ENCODE results near the gene FANCL.
A peak's percentile ranks its signal among the peaks of the same experiment; 100 is the strongest.
"Not testable (repeated sequence)": the region's sequence is repeated elsewhere in the genome, so short reads cannot be mapped to it uniquely, and the experiment has no call there.

Gene FANCL

DNA sequence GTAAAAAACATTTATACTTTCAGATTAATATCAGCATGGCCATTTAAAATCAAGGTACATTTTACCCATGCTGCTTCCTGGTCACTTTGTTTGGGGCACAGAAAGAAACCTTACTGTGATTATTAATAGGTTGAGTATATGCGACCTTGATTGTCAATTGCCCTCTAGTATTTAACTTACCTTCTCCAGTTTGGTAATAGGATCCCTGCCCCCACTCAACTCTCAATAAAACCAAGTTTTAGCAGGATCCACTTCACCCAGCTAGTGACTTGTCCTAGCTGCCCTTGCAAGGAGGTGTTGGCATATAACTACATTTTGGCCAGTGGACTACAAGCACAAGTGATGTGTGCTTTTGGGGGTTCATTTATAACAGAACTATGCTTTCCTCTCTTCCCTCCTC is 34.3 kb downstream of the FANCL start:
- DNase-seq (ENCODE audit: low read depth), result no peak

DNA sequence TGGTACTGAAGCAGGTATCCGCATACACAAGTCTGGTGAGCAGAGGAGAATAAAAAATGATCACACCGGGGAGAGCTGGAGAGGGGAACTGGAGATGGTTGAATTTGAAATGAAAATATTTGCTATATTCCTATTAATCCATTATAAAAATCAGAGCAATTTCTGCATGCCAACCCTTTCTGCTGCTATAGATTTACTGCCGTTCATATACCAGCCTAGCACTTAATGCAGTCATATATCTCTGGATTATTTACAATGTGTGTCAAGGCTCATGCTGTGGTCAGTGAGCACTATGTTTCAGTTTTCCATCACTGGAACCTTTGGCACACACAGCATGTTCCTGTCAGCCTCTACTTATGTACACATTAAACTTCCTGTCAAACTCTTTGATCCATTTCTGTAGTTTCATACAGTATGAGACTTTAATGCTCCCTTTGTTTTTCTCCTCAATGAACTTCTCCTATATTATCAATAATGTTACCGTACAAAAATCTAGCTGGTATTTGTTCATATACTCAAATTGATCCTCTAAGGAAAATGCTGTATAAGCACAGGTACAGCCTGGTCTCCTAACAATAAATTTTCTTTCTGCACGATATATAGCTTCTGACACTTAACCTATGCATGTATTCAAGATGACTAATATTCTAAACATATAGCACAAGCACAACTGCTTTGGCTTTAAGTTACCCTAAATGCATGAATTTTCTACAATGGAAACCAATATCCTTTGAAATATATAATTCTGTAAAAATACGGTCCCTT is 36.7 kb downstream of the FANCL start:
- no peak for DNase-seq (ENCODE audit: low read depth)

DNA sequence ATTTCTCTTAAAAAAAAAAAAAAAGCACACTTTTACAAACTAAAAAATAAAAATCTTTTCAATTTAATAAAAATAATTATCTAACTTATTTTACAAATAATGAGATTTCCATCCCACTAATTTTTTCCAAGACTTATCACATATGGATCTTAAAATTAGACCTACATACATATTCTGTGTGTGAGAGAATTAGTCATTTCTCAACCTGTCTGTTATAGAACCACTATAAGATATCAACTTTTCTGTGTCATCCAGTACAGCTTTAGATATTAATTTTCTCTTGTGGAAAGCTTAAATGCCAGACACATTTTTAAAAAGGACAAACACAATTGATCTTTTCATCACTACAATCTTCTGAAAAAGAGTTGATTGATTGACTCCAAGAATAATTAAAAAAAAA is 38.1 kb downstream of the FANCL start:
- no peak for DNase-seq (ENCODE audit: low read depth)

- DNase-seq (ENCODE audit: low read depth), result no peak
Observed at GRCh38 chr2:58202404-58202803, 38.7 kb downstream of the FANCL start.

- DNase-seq (ENCODE audit: low read depth), result no peak
Observed at GRCh38 chr2:58197894-58198293, 43.2 kb downstream of the FANCL start.

GRCh38 chr2:58195662-58196061 is 45.5 kb downstream of the FANCL start:
- peak; percentile 3 for DNase-seq (ENCODE audit: low read depth)

DNA sequence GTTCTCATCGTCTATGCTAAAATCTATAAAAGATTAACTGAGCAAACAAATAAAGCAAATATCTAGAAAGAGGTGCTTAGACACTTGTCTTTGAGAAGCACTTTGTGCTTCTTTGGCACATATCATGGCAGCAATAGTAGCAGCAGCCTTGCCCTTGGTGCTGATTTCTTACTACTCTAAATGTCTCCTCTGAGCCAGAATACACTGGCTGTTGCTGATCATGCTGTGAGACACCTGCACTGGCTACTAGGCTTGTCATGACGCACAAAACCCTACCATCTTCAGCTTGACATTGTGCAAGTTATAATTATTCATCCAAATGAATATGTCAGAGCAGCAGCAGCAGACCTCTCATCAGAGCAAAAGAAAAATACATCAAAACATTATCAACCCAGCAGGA is 46.7 kb downstream of the FANCL start:
- no peak for DNase-seq (ENCODE audit: low read depth)

GRCh38 chr2:58187022-58187421 is 54.1 kb downstream of the FANCL start:
- not testable (repeated sequence) for DNase-seq (ENCODE audit: low read depth)

DNA sequence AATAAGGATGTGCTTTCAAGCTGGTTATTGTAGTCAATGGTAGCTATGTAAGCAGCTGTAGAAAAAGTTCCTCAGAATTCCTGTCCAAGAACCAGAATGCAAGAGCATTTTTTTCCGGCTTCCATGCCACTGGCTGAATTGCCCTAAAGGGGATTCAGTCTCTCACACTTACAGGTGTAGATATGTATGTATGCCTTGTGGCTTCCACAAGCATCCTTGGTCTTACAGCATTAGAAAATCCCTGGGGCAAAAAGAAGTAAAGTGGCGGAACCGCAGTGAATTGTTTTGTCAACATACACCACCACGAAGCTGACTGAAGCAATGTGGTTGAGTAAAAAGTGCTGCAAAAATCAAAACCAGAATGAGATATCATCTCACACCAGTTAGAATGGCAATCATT is 54.6 kb downstream of the FANCL start:
- no peak for DNase-seq (ENCODE audit: low read depth)

DNA sequence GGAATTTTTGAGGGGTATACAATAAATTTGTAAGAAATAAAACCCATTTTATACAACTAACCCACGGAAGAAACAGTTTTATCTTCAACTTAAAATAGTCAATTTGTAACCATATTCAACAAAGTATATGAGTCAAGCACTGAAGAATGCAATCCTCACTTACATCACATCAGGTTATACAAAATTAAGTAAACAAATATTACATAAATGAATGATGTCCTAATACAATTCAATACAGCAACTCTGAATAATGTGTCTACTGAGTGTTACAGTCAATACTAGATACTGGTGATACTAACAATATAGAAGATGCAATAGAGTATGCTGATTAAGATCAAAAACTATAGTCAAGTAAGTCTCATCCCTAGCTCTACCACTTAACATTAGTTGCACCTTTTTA is 58.6 kb downstream of the FANCL start:
- DNase-seq (ENCODE audit: low read depth), result no peak

DNA sequence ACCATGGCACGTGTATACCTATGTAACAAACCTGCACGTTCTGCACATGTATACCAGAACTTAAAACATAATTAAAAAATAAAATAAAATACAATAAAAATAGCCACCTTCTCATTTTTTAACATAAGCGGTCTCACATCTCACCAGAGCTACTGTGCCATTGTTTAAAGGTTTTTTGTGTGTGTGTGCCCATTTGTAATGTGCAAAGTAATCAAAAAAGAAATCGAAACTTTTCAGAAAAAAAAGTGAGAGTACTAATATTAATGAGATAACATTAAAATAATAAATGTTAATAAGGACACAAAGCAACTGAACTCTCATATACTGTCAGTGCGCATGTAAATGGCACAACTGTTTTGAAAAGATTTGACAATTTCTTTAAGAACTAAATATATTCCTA is 60.5 kb downstream of the FANCL start:
- DNase-seq (ENCODE audit: low read depth), result no peak

DNA sequence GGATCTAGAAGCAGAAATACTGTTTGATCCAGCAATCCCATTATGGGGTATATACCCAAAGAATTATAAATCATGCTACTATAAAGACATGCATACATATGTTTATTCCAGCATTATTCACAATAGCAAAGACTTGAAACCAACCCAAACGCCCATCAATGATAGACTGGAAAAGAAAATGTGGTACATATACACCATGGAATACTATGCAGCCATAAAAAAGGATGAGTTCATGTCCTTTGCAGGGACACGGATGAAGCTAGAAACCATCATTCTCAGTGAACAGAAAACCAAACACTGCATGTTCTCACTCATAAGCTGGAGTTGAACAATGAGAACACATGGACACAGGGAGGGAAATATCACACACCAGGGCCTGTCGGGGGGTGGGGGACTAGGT is 61.0 kb downstream of the FANCL start:
- DNase-seq (ENCODE audit: low read depth), result not testable (repeated sequence)

GRCh38 chr2:58177187-58177586 is 63.9 kb downstream of the FANCL start:
- not testable (repeated sequence) for DNase-seq (ENCODE audit: low read depth)

DNA sequence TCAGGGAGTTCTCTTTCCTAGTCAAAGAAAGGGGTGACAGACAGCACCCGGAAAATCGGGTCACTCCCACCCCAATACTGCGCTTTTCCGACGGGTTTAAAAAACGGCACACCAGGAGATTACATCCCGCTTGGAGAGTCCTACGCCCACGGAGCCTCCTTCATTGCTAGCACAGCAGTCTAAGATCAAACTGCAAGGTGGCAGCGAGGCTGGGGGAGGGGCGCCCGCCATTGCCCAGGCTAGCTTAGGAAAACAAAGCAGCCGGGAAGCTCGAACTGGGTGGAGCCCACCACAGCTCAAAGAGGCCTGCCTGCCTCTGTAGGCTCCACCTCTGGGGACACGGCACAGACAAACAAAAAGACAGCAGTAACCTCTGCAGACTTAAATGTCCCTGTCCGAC is 69.3 kb downstream of the FANCL start:
- DNase-seq (ENCODE audit: low read depth), result not testable (repeated sequence)

GRCh38 chr2:58170334-58170933 is 70.7 kb downstream of the FANCL start:
- DNase-seq (ENCODE audit: low read depth), result not testable (repeated sequence)

- not testable (repeated sequence) for DNase-seq (ENCODE audit: low read depth)
Observed at GRCh38 chr2:58169845-58170244, 71.3 kb downstream of the FANCL start.

GRCh38 chr2:58168130-58168529 is 73.0 kb downstream of the FANCL start:
- not testable (repeated sequence) for DNase-seq (ENCODE audit: low read depth)

DNA sequence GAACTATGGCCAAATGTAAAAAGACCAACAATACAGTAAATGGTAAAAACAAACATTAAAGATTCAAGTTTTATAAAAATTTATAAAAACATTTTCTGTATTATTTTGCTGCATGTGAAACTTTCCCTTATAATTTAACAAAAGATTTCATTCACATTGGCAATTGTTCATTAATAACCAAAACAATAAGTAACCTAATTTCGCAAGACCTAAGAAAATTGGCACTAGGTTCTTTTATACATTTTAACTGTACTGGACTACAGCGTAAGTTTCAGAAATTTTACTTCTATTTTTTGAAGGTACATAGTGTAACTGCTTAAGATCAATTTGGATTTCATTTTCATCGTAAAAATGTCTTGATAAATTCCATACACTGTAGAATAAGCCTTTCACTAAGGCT is 77.2 kb downstream of the FANCL start:
- no peak for DNase-seq (ENCODE audit: low read depth)

- DNase-seq (ENCODE audit: low read depth), result no peak
Observed at GRCh38 chr2:58158481-58158880, 82.6 kb downstream of the FANCL start.

DNA sequence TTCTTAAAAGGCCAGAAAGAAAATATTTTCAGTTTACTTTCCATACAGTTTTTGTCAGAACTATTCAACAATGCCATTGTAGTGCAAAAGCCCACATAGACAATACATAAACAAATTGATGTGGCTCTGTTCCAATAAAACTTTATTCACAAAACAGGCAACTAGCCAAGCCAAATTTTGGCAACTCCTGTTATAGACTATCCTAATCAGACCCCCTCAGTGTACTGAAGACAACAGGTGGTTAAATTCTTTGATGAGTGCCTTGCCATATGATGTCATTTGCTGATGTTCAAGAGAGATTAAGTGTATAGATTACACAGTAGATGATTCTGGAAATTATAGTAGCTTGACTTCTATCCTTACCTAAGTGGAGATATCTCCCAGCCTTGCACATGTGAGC is 83.4 kb downstream of the FANCL start:
- DNase-seq (ENCODE audit: low read depth), result no peak

DNA sequence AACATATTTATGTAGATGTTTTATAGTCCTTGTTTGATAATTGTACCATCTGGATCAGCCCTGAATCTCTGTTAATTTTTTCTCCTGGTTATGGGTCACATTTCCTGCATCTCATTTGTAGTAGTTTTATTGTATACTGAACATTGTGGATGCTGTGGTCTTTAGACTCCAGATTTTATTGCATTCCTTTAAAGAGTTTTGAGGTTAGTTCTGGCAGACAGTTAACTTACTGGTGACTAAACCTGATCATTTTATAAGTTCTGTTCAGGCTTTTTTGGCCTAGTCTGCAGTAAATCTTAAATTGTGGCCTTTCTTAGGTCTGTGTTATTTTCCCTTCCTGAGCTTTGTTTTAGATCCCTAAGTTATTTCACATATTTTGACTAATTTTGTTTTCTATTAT is 84.3 kb downstream of the FANCL start:
- peak; percentile 27 for DNase-seq (ENCODE audit: low read depth)

- no peak for DNase-seq (ENCODE audit: low read depth)
Observed at GRCh38 chr2:58155160-58155778, 85.9 kb downstream of the FANCL start.

DNA sequence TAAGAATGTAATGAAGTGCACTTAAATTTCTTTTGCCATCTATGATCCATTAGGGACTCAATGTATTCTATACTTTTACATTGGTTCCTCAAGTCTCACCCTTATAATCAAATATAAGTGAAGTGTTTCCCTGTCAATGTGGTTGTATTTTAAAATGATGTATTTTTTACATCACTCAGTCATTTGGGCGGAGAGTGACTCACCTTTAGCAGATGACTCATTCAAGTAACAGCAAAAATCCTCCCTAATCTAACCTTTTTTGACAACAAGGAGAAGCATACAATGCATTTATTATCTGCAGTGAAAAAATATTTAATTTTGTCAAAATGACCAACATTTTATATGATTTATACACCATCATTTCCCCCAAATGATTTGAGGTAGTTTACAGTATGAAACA is 94.4 kb downstream of the FANCL start:
- no peak for DNase-seq (ENCODE audit: low read depth)
